HG03196 (cell line): Measurements from ENCODE around the gene P3H4.

ENCODE experiments used
- ATAC-seq: cut with Tn5 transposase; IDR thresholded peaks from one replicate; pipeline ENCODE4 v1.9.1; 2021; ENCODE audit not compliant: unreplicated experiment

Gene P3H4

GRCh38 chr17:41772586-41773189 lies 39.1 kb downstream of the P3H4 start:
- no peak for ATAC-seq

GRCh38 chr17:41772218-41772585 lies 39.5 kb downstream of the P3H4 start:
- ATAC-seq, result no peak

GRCh38 chr17:41771389-41772206 lies 40.2 kb downstream of the P3H4 start:
- ATAC-seq, result no peak

GRCh38 chr17:41769985-41770384 lies 41.8 kb downstream of the P3H4 start:
- ATAC-seq, result no peak

GRCh38 chr17:41769346-41769862 lies 42.3 kb downstream of the P3H4 start:
- ATAC-seq, result no peak

GRCh38 chr17:41768682-41769288 lies 43.0 kb downstream of the P3H4 start:
- ATAC-seq, result no peak

GRCh38 chr17:41767324-41768042 lies 44.3 kb downstream of the P3H4 start:
- no peak for ATAC-seq

GRCh38 chr17:41766135-41766534 lies 45.6 kb downstream of the P3H4 start:
- ATAC-seq, result no peak

GRCh38 chr17:41763327-41763726 lies 48.4 kb downstream of the P3H4 start:
- no peak for ATAC-seq

GRCh38 chr17:41762841-41763240 lies 48.9 kb downstream of the P3H4 start:
- no peak for ATAC-seq

GRCh38 chr17:41762391-41762790 lies 49.4 kb downstream of the P3H4 start:
- ATAC-seq, result no peak

GRCh38 chr17:41760878-41761277 lies 50.9 kb downstream of the P3H4 start:
- ATAC-seq, result no peak

GRCh38 chr17:41758601-41759000 lies 53.1 kb downstream of the P3H4 start:
- ATAC-seq, result no peak

- no peak for ATAC-seq
Measured at GRCh38 chr17:41754066-41754465, 57.7 kb downstream of the P3H4 start.
